Esophagus squamous epithelium (tissue), 5 donors: Measurements from ENCODE around the gene SLC25A22. TPM values are rescaled to one million over a fixed set of nuclear protein-coding genes. Genes with fewer than 3 reads are reported as not detected.

Experiments used
- DNase-seq: peaks from one replicate; lab custom pipeline; 2025; lab: John Stamatoyannopoulos, UW
- H3K27ac ChIP-seq, 4 donors: fragments of 200-600 bp; sonication (generic); one replicate each; pipeline ENCODE4 v1.5.1; 2016 to 2019; ENCODE audit warnings: mild to moderate bottlenecking in 1 of 4
- H3K27me3 ChIP-seq, 4 donors: fragments of 200-600 bp; sonication (generic); 1 replicate in 3 of 4; 2 replicates in 1 of 4; pipeline versions ENCODE4 v1.5.1 to v1.6.0; 2017 to 2021; ENCODE audit warnings: antibody characterized with exemption in 1 of 4
- H3K36me3 ChIP-seq, 3 donors: fragments of 200-600 bp; sonication (generic); one replicate each; pipeline ENCODE4 v1.5.1; 2016 to 2019
- H3K4me1 ChIP-seq, 3 donors: fragments of 200-600 bp; sonication (generic); one replicate each; pipeline ENCODE4 v1.5.1; 2017 to 2019
- H3K4me3 ChIP-seq, 4 donors: fragments of 200-600 bp; sonication (generic); 1 replicate in 3 of 4; 2 replicates in 1 of 4; pipeline ENCODE4 v1.5.1; 2016 to 2019; ENCODE audit warnings: mild to moderate bottlenecking in 2 of 4, moderate library complexity in 1 of 4
- H3K9me3 ChIP-seq, 3 donors: fragments of 200-600 bp; sonication (generic); one replicate each; pipeline ENCODE4 v1.5.1; 2016 to 2019
- POLR2A ChIP-seq, 4 donors: fragments of 450-650 bp; IDR thresholded peaks; one replicate each; pipeline ENCODE4 v1.6.1; 2017; ENCODE audit warnings: antibody characterized with exemption in 4 of 4, mild to moderate bottlenecking in 4 of 4, moderate library complexity in 3 of 4
- WGBS, 2 donors: methylation state at CpG; one replicate each; pipeline ENCODE4 v1.1.5; 2018; 5-methylcytosine and 5-hydroxymethylcytosine counted together
- intact Hi-C: fragments of 100-400 bp; cut with DNase I; formaldehyde crosslinking; loops from one replicate; pipeline ENCODE4 v1.15.0; 2022
- total RNA-seq, 4 donors: library from RNA; depleted of rRNA; stranded (reverse); fragments of >200 nt; gene quantifications; one replicate each; pipeline ENCODE4 v1.1.0, GENCODE V29; 2016
- TF ChIP-seq, protein P1 (sequence below), 6 experiments: fragments of 450-650 bp in 4 of 6; fragments of 200-600 bp in 2 of 6; sonication (generic) in 2 of 6; IDR thresholded peaks; one replicate each; pipeline ENCODE4 v1.5.1; 2016 to 2019; ENCODE audit warnings: antibody characterized with exemption in 6 of 6, mild to moderate bottlenecking in 4 of 6, moderate library complexity in 4 of 6
- donor health status: DM: yes; HTN: yes; CAD: no.

Gene SLC25A22
- total RNA-seq, 4 donors from 2014 or later, result 4.0 to 14.7 (median 9.8) TPM

DNA sequence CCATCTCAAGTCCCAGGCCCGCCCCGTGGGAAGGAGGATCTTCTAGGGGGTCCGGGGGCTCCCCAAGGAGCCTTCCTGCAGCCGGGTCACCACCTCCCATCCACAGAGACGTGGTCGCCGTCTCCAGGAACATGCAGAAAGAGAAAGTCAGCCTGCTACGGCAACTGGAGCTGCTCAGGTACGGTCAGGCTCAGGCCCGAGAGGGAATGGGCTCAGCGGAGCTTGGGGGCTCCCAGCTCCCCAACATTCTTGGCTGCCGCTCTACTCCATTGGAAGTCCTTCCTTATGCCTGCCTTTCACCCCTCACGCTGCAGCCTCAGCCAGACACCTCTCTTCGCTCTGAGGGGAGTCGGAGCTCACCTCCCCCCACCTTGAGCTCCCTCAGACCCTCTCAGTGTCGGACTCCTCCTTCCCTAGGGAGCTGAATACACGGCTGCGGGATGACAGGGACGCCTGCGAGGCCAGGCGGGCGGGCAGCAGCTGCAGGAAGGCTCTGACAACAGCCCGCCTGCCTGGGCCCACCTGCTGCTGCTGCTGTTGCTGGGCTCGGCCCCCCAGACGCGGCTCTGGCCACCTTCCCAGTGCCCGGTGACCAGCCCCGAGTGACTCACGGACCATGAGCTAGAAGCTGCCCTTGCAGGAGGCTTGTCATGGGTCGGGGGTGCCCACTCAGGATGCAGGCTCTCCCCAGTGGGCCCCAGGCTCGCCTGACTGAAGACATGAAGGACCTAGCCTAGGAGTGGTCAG lies 33.2 kb upstream of the SLC25A22 start:
- intact Hi-C loops, result no loop called here
- DNase-seq, result no peak
- H3K4me1 ChIP-seq, result peaks cover 73 to 97% (median 74%) of the 10 kb centered on the region in 3 donors
- 51 to 60% methylated on average over 4 to 8 of the region's 31 CpGs for WGBS, 2 donors
- H3K27me3 ChIP-seq, result peaks cover 0 to 63% (median 7%) of the 10 kb centered on the region in 4 donors
- H3K4me3 ChIP-seq, result peak overlapping the region; percentile 1 to 62 (median 44)
- TF ChIP-seq, protein P1, sequence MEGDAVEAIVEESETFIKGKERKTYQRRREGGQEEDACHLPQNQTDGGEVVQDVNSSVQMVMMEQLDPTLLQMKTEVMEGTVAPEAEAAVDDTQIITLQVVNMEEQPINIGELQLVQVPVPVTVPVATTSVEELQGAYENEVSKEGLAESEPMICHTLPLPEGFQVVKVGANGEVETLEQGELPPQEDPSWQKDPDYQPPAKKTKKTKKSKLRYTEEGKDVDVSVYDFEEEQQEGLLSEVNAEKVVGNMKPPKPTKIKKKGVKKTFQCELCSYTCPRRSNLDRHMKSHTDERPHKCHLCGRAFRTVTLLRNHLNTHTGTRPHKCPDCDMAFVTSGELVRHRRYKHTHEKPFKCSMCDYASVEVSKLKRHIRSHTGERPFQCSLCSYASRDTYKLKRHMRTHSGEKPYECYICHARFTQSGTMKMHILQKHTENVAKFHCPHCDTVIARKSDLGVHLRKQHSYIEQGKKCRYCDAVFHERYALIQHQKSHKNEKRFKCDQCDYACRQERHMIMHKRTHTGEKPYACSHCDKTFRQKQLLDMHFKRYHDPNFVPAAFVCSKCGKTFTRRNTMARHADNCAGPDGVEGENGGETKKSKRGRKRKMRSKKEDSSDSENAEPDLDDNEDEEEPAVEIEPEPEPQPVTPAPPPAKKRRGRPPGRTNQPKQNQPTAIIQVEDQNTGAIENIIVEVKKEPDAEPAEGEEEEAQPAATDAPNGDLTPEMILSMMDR (IDR thresholded peaks at IDR 0.05), result no peak
- TF ChIP-seq POLR2A (IDR thresholded peaks at IDR 0.05), result no peak
- no peak overlapping the region for H3K27ac ChIP-seq
- H3K9me3 ChIP-seq, result no peaks in the 10 kb centered on the region
- H3K36me3 ChIP-seq, result peaks cover 0 to 6% (median 0%) of the 10 kb centered on the region in 3 donors

DNA sequence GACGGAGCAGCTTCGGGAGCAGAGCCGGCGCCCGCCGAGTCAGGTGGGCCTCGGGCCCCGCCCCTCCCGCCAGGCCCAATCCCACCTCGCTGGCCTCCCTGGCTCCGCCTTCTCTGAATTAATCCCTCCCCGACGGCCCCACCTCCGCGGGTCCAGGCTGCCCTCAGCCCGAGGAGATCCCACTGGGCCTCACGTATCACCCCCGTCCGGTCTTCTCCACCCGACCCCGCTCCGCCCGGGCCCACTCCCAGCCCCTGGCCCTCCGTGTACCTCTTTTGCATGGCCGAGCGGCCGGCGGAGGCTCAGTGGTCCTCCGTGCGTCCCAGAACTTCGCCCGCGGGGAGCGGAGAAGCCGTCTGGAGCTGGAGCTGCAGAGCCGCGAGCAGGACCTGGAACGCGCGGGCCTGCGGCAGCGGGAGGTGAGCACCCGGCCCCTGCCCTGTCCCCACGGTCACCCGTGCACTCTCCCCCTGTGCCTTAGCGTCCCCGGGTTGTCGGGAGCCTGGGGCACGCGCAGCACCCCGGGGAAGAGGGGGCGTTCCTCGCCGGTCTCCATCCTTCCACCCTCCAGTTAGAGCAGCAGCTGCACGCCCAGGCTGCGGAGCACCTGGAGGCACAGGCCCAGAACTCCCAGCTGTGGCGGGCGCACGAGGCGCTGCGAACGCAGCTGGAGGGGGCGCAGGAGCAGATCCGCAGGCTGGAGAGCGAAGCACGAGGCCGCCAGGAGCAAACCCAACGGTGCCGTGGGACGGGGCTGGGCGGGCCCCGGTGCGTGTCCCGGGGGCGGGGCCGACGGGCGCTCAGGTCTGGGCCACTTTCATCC lies 32.4 kb upstream of the SLC25A22 start:
- intact Hi-C loops, result no loop called here
- no peak for DNase-seq
- H3K27me3 ChIP-seq, result peaks cover 0 to 71% (median 7%) of the 10 kb centered on the region in 4 donors
- 0% methylated on average over 5 of the region's 78 CpGs; no CpG with 5 or more reads in 1 of the 2 donors for WGBS, 2 donors
- H3K4me1 ChIP-seq, result peaks cover 73 to 98% (median 79%) of the 10 kb centered on the region in 3 donors
- peak overlapping the region in 3 of 4 donors; percentile 65 to 80 (median 73) for H3K27ac ChIP-seq
- TF ChIP-seq, protein P1 (IDR thresholded peaks at IDR 0.05), result no peak
- no peak for TF ChIP-seq POLR2A (IDR thresholded peaks at IDR 0.05)
- peak overlapping the region; percentile 1 to 62 (median 44) for H3K4me3 ChIP-seq
- peaks cover 0 to 6% (median 0%) of the 10 kb centered on the region in 3 donors for H3K36me3 ChIP-seq
- H3K9me3 ChIP-seq, result no peaks in the 10 kb centered on the region

DNA sequence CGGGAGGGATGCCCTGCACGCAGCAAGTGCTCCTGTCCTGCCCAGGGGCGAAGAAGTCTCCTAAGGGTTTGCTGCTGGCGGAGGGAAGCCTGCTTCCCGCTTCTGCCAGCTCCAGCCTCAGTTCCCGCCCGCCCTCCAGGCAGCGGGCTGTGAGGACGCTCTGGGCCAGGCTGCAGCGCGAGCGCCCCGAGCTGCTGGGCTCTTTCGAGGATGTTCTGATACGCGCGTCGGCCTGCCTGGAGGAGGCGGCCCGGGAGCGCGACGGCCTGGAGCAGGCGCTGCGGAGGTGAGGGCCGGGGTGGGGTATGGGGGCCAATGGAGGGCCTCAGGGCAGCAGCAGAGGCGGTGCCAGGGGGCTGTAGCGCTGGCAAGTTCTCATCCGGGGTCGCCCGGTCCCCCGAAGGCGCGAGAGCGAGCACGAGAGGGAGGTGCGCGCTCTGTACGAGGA lies 31.8 kb upstream of the SLC25A22 start:
- intact Hi-C loops, result no loop called here
- Histone ChIP-seq H3K27me3 (peaks cover 0 to 77% (median 7%) of the 10 kb centered on the region in 4 donors), H3K4me1 (peaks cover 69 to 98% (median 78%) of the 10 kb centered on the region in 3 donors), H3K36me3 (peaks cover 0 to 13% (median 4%) of the 10 kb centered on the region in 3 donors), H3K9me3 (no peaks in the 10 kb centered on the region), H3K4me3 (peak overlapping the region; percentile 1 to 62 (median 44)), H3K27ac (peak overlapping the region in 3 of 4 donors; percentile 65 to 80 (median 73))
- no peak for DNase-seq
- TF ChIP-seq, protein P1 (IDR thresholded peaks at IDR 0.05), result no peak
- peak in 2 of 4 donors; percentile 11 to 43 for TF ChIP-seq POLR2A (IDR thresholded peaks at IDR 0.05)
- 2% methylated on average over 10 of the region's 39 CpGs; no CpG with 5 or more reads in 1 of the 2 donors for WGBS, 2 donors

DNA sequence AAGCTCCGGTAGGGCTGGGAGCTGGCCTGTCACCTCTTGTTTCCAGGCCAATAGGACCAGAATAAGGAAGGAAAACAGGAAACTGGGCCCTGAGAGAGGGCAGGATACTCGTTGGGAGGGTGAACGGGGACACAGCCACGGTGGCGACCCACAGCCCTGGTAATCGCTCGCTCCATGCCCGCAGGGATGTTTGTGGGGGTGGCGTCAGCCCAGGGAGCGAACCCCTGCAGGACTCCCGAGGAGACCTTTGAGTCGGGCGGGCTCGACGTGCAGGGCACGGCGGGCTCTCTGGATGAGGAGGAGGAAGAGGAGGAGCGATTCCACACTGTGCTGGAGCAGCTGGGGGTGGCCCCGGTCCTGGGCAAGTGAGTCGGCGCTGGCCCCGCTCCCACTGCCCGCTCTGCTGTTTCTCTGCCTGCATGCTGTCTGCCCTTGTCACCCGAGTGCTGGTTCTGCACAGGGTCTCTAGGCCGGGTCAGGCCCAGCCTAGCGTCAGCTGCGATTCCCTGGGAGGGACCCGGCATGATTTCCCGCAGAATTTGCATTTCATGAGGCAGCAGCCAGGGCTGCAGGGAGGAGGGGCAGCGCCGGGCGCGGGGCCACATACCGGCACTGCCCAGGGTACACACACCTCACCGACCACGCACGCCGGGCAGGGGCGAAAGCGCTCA lies 31.2 kb upstream of the SLC25A22 start:
- no peak for DNase-seq
- Histone ChIP-seq H3K36me3 (peaks cover 3 to 18% (median 10%) of the 10 kb centered on the region in 3 donors), H3K27me3 (peaks cover 0 to 83% (median 7%) of the 10 kb centered on the region in 4 donors), H3K27ac (peak overlapping the region in 3 of 4 donors; percentile 65 to 80 (median 73)), H3K9me3 (no peaks in the 10 kb centered on the region), H3K4me3 (peak overlapping the region; percentile 1 to 62 (median 44)), H3K4me1 (peaks cover 63 to 98% (median 72%) of the 10 kb centered on the region in 3 donors)
- 10 to 24% methylated on average over 10 to 16 of the region's 40 CpGs for WGBS, 2 donors
- peak in 1 of 4 donors; percentile 20 for TF ChIP-seq POLR2A (IDR thresholded peaks at IDR 0.05)
- TF ChIP-seq, protein P1 (IDR thresholded peaks at IDR 0.05), result no peak
- intact Hi-C loops, result no loop called here
